Stimulated activated CD8-positive, alpha-beta memory T cell treated with anti-CD3 and anti-CD28 coated beads, Interleukin-12 subunit alpha, Interleukin-12 subunit beta, amount 100 ng/mL, for 1 hour (primary cell): ENCODE measurements around the gene PCDH9.

Experiments used
- DNase-seq: peaks from one replicate; pipeline ENCODE4 v3.0.0-alpha.2; 2020; ENCODE audit warnings: low read depth

PCDH9 gene

DNA sequence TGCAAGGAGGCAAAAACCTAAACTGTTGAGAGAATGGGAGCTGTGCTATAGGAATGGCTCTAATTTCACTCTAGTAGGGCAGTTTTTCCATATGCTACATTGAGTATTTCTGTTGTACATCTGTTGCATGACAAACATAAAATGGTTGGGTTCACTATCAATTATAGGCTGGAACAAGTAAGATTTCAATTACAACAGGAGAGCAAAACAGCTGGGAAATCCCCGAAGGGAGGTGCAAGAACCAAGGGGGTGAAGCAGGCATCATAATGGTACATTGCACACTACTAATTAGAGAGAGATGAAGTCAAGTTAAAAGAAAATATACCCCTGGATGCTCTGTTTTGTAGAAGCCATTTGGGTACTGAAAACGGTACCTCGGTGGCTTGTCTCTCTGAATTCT is 389.5 kb downstream of the PCDH9 start:
- DNase-seq = no peak

DNA sequence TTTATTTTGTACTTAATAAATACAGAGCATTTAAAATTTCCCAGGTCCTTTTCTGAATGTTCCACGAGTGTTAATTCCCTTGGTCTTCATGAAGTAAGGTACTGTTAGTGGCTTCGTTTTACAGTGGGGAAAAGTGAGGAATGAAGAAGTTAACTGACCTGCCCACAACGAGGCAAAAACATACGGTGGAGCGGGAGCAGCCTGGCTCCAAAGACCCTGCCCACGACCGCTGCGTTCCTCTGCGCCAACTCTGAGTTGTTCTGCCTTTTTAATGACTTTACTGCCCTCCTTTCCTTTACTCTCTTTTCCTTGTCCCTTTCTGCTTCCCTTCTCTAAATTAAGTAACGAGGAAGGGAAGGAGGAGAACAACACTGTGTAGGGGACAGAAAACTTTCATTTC is 392.9 kb downstream of the PCDH9 start:
- DNase-seq = no peak

DNA sequence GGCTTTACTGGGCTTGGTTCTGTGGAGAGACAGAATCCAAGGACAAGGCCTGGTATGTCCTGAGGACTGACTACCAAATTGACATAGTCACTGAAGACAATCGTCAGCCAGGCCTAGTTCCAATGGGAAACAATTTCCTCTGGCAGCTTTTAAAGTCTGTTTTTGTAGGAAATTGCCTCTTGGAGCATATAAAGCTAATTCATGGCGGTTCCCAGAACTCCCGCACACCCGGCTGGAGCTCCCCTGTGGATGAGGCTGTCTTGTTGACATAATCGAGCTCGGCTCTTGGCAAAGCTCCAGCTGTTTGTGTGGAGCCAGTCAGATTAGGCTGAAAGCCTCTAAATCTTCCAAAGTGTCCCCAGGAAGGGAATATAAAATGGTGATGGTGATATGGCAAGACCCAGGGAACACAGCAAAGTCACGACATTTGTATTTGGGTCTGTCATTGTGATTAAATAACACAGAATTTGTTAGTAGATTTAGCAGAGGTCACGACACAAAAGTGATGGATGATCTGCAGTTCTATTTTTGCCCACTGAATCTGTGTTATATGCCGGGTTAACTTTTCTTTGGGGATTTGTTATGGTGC is 395.0 kb downstream of the PCDH9 start:
- no peak for DNase-seq

- DNase-seq = no peak
These were observed 399.0 kb downstream of the PCDH9 start for GRCh38 chr13:66830940-66831716.

- no peak for DNase-seq
These were observed 400.3 kb downstream of the PCDH9 start for GRCh38 chr13:66829803-66830202.

GRCh38 chr13:66826398-66826797 is 403.7 kb downstream of the PCDH9 start:
- no peak for DNase-seq

DNA sequence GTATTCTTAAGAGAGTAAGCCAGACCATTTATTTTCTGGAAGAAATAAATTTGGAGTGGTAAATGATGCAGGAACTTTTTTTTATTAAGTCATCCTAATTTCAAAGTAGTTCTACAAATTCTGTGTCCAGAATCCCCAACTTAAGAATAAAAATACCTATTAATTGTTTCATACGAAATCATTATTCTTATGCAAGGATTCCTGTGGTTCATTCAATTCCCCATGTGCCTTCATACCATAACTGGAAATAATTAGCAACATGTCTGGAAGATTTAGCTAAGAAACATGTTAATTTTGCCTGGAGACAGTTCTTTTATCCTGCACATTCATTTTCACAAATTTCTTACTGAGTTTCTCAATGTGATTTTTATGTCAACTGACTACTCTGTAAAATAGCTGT is 408.6 kb downstream of the PCDH9 start:
- no peak for DNase-seq

DNA sequence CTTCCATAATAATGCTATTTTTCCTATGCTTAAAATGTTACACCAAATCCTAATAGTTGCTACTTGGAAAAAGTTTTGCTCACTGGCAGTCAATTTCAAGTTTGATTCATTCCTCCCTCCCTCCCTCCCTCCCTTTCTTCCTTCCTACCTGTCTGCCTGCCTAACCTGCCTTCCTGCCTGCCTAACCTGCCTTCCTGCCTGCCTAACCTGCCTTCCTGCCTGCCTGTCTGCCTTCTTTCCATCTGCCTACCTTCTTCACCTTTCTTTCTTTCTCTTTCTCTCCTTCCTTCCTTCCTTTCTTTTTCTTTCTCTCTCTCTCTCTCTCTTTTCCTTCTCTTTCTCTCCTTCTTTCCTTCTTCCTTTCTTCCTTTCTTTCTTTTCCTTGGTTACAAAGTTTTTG is 418.7 kb downstream of the PCDH9 start:
- DNase-seq = no peak

GRCh38 chr13:66809485-66809884 is 420.7 kb downstream of the PCDH9 start:
- DNase-seq = no peak

DNA sequence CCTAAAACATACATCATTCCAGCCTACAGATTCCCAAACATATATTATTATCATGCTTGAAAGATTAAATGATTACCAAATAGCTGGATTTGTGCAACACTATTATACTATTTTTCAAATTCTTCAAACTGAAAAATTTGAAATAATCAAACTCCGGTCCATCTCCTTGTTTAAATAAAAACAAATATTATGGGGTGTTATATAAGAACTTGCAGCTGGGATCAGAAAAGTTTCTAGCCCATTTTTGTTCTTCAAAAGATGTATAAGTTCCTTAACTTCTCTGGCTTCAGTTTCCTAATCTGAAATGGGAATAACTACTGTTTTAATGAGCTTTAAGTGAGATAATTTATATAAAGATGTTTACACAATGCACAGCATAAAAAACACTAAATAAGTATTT is 422.9 kb downstream of the PCDH9 start:
- no peak for DNase-seq

GRCh38 chr13:66805657-66806056 is 424.5 kb downstream of the PCDH9 start:
- DNase-seq = no peak

GRCh38 chr13:66803808-66804456 is 426.2 kb downstream of the PCDH9 start:
- DNase-seq = no peak

GRCh38 chr13:66803013-66803807 is 426.9 kb downstream of the PCDH9 start:
- DNase-seq = no peak

DNA sequence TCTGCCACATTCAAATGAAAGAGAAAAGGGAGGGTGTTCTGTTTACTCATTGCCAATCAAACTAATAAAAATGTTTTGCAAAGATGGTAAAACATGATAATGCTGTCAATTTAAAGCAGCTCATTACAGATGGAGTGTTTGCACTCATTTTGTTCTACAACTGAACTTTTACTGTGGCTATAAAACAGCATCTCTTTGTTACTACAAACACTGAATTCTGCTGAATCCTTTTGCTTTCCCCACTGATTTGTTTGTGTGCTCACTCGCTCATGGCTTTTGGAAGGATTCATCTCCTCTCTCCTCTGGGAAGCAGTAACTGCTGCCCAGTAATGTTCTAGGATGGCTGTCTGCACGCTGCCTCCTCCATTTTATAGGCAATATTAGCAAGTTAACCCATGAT is 434.5 kb downstream of the PCDH9 start:
- no peak for DNase-seq

- DNase-seq = no peak
These were observed 435.6 kb downstream of the PCDH9 start for GRCh38 chr13:66794340-66795031.

DNA sequence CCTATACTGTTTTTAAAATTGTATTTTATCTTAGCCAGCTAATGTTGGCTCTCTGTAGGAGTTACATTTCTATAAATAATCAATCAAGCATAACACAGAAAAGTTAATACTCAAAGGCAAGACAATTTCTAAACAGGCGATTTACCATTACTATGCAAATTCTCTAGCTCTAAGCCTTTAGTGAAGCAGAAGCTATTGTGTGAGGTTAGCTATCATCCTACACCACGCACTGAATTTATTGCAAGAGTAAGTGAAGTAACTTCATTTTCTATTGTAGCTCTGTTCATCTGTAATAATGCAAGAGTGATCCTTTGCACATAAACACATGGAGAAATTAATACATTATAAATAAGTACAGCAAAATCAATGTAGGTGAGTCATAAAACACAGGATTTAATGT is 439.3 kb downstream of the PCDH9 start:
- no peak for DNase-seq

DNA sequence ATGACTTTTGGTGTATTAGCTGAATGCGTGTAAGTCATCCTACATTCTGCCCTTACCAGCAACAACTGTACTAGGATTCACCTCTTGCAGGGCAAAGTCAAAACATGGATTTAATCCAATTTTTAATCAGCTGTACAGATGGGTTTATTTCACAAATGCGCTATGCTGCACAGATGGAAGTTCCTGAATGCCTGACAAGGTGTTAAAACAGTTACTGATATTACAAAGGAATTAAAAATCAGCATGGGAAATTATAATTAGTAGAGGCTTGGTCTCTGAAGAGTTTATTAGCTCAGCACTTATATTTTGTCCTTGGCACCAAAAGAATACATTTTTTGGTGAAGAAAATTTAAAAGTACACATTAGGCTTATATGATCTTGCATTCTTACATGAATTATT is 448.9 kb downstream of the PCDH9 start:
- DNase-seq = no peak

- no peak for DNase-seq
These were observed 449.3 kb downstream of the PCDH9 start for GRCh38 chr13:66780814-66781213.

DNA sequence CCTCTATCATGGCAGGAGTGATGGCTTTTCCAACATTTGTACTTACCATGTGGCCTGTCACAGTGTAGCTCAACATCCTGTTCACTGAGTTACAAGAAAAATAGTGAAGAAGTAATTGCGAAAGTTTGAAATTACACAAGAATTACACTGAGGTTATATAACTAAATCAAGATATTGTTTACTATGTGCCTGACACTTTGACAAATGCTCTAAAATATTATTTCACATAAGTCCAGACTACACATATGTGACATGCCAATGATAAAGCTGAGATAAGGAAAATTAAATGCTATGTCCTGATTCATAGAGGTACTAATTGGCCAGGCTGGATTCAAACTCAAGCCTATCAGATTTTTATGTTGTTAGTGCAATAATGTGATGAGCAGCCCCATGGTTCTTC is 451.7 kb downstream of the PCDH9 start:
- DNase-seq = no peak

DNA sequence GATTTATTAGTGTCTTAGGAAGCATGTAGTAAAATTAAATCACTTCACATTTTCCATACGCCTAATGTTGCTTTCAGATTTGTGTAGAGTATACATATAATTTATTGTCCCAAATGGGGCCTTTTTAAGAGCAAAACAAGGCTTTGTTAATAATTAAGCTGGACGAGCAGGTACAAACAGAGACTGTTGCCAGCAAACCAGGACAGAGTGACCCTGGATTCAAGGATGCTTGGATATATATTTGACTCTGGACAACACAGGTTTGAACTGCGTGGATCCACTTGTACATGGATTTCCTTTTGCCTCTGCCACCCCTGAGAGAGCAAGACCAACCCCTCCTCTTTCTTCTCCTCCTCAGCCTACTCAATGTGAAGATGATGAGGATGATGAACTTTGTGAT is 454.9 kb downstream of the PCDH9 start:
- no peak for DNase-seq

DNA sequence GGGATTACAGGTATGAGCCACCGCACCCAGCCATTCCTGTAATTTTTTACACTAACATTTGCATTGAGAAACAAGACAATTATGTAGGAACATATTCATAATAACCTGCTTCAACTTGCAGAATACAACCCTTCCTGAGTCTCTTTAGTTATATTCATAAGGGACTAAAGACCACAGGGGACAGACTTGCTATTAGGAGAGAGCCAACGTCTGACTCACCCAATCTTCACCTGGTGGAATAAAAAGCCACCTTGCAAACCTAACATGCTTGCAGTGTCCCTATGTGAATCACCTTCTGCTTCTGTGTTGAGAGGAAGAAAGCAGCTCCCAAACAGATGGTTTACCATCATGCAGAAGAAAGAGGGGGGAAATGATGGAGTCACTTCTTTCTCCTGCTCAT is 456.1 kb downstream of the PCDH9 start:
- no peak for DNase-seq

DNA sequence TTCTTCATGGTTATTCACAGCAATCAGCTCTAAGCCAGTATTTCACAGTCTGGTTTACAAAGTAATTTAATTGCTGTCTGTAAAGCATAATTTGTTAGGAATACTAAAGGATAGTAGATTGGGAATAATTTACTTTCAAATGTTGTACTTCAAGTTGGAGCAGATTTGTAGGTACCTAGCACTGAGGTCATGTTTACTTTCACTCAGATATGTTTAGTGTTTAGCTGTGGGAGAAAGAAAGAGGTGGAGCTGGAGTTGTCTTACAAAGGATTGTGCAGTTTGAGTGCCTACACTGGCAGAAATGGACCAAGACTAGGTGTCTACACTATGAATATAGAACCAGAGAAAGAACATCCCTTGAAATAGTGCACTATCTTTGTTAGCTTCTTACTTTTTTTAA is 464.6 kb downstream of the PCDH9 start:
- DNase-seq = no peak
